PFSK-1 (cell line): ENCODE results near the gene KPNA3.

Experiments
- POLR2AphosphoS5 ChIP-seq: IDR thresholded peaks from 2 replicates; pipeline ENCODE4 v1.6.1; 2012; ENCODE audit warnings: low read depth, mild to moderate bottlenecking, control low read depth, low read length, moderate library complexity
- TAF1 ChIP-seq: IDR thresholded peaks from 2 replicates; pipeline ENCODE4 v1.6.1; 2012; ENCODE audit warnings: low read length, control low read depth, borderline replicate concordance; ENCODE audit not compliant: insufficient read depth

GRCh38 chr13:49838989-49839388 is 46.5 kb upstream of the KPNA3 start:
- TF ChIP-seq POLR2AphosphoS5: no peak
- TF ChIP-seq TAF1: no peak
